Right ventricle myocardium superior (tissue), 1 donor: ENCODE results near the gene FRMD4A. TPM values are rescaled to one million over a fixed set of nuclear protein-coding genes. Genes with fewer than 3 reads are reported as not detected.
A peak's percentile ranks its signal among the peaks of the same experiment; 100 is the strongest.

Source experiments
- ATAC-seq: fragments of 200-7000 bp; cut with Tn5 transposase; one replicate; pipeline ENCODE4 v1.9.1; 2020; ENCODE audit warnings: mild to moderate bottlenecking; ENCODE audit not compliant: poor library complexity
- DNase-seq: peaks from one replicate; pipeline ENCODE4 v3.0.0-alpha.2; 2020
- intact Hi-C: fragments of 100-400 bp; cut with DNase I; formaldehyde crosslinking; loops from one replicate; pipeline ENCODE4 v1.11.2; 2022
- total RNA-seq: library from RNA; stranded (reverse); fragmentation: NEBNext Ultra II Directional; extraction: Animal tissue kit (Norgen Biotek cat#: 25700); gene quantifications from one replicate; pipeline ENCODE4 v1.2.1, GENCODE V29; 2021
- donor health status: DM: no; HTN: yes; CAD: no; lungs with severe emphysema.

The FRMD4A gene
- total RNA-seq, 1 donor from 2014 or later = 33.2 TPM

GRCh38 chr10:13733071-13733470 is 597.7 kb downstream of the FRMD4A start:
- intact Hi-C loops = no loop called here
- ATAC-seq (no peak), DNase-seq (no peak)

DNA sequence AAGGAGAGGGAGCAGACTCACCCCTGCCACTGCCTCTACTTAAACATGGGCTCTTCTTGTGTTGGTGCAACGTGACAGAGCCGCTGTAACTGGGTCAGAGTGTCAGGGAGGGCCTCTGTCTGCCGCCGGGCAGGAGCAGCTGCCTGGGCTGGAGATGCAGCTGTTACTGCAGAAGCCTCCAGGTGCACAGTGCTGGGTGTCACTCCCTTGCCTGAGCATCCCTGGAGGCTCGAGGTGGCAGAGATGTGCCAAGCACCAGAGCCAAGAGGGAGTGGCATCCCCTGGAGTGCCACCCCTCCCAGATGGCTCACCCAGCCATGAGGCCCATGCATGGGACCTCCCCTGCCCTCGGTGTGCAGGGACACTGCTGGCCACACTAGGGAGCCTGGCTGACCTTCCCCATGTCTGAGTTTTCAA is 598.3 kb downstream of the FRMD4A start:
- DNase-seq (no peak), ATAC-seq (no peak)
- intact Hi-C loops = no loop called here

GRCh38 chr10:13731799-13732198 is 598.9 kb downstream of the FRMD4A start:
- no peak for ATAC-seq
- intact Hi-C loops = no loop called here
- DNase-seq = no peak

DNA sequence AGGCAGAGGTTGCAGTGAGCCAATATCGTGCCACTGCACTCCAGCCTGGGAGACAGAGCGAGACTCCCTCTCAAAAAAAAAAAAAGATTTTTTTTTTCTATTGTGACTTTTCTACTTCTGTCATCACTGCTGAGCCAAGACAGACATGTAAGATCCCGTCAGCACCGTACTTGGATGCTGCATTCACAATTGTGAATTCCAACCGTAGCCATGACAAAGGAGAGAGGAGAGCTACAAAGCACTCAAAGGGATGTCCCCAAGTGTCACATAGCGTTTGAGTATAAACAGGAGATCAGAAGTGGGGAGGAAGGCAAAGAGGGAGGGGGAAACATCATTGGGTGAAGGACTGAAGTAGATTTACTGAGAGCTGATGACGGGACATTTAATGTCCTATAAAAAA is 599.8 kb downstream of the FRMD4A start:
- DNase-seq = no peak
- intact Hi-C loops = no loop called here
- peak; percentile 49 for ATAC-seq

DNA sequence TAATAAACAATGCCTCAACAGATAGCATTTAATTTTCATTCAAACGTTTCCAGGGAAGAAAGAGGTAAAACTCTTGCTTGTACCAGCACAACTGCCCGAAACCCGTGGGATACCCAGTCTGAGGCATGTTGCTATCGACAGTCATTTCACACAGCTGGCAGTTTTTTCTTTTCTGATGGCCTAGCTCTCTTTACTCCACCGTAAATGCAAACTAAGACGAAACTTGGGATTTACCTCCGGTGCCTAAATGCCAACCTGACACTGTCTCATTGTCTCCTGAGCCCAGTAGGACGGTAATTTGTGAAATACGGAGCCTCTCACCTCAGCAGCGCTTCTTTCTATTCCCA is 600.4 kb downstream of the FRMD4A start:
- intact Hi-C loops = no loop called here
- no peak for ATAC-seq
- DNase-seq = no peak

GRCh38 chr10:13729586-13730305 is 601.0 kb downstream of the FRMD4A start:
- intact Hi-C loops = no loop called here
- DNase-seq (no peak), ATAC-seq (no peak)

GRCh38 chr10:13728898-13729535 is 601.7 kb downstream of the FRMD4A start:
- ATAC-seq = no peak
- DNase-seq = no peak
- intact Hi-C loops = no loop called here

- DNase-seq (no peak), ATAC-seq (no peak)
- intact Hi-C loops = no loop called here
Observed at GRCh38 chr10:13725594-13725993, 605.1 kb downstream of the FRMD4A start.

- DNase-seq (peak; percentile 65), ATAC-seq (peak; percentile 82)
- intact Hi-C loops = no loop called here
Observed at GRCh38 chr10:13724484-13724883, 606.2 kb downstream of the FRMD4A start.

DNA sequence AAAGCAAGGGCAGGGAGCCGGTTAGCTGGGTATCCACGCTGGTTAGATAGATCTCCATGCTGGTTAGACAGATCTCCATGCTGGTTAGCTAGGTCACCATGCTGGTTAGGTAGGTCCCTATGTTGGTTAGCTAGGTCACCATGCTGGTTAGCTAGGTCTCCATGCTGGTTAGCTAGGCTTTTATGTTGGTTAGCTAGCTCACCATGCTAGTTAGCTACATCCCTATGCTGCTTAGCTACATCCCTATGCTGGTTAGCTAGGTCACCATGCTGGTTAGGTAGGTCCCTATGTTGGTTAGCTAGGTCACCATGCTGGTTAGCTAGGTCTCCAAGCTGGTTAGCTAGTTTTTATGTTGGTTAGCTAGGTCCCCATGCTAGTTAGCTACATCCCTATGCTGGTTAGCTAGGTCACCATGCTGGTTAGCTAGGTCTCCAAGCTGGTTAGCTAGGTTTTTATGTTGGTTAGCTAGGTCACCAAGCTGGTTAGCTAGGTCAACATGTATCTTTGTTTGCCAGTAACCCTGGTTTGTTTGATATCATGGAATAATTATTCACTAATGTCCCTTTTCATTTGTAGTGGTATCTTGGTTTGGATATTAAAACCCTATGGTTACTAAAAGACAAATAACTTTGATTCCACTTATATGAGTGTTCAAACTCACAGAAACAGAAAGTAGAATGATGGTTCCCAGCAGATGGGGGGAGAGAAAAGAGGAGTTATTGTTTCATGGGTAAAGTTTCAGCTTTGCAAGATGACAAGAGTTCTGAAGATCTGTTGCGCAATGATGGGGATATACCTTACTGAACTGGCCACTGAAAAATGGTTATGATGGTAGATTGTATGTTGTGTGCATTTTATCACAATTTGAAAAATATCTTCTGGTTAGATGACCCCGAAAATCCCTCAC is 607.7 kb downstream of the FRMD4A start:
- intact Hi-C loops = no loop called here
- no peak for ATAC-seq
- DNase-seq = no peak

- ATAC-seq (no peak), DNase-seq (no peak)
- intact Hi-C loops = no loop called here
Observed at GRCh38 chr10:13721486-13721885, 609.2 kb downstream of the FRMD4A start.

- ATAC-seq (no peak), DNase-seq (no peak)
- intact Hi-C loops = no loop called here
Observed at GRCh38 chr10:13720699-13721098, 610.0 kb downstream of the FRMD4A start.

DNA sequence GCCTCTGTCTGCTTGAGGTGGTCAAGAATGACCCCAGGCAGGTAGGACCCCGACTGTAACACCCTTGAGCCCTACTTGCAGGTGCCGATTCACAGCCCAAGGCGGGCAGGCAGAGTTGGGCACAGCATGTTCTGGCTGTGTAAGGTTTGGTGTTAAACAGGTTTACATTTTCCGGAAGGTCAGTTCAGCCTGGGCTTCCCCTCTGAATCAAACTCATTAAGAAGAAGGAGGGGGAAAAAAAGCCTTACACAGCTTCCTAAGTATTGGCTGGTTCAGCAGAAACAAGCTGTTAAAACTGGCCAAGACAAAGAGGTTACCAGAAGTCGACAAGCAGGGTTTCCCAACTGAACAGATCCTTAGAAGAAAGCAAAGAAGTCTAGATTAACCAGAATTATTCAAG is 611.3 kb downstream of the FRMD4A start:
- intact Hi-C loops = loop anchor here (10.0 kb wide), 1 partner anchor 55 kb away; no protein-coding TSS in a partner anchor
- ATAC-seq (peak; percentile 24), DNase-seq (no peak)

GRCh38 chr10:13718820-13719219 is 611.9 kb downstream of the FRMD4A start:
- no peak for ATAC-seq
- DNase-seq = no peak
- intact Hi-C loops = loop anchor here (10.0 kb wide), 1 partner anchor 56 kb away; no protein-coding TSS in a partner anchor

DNA sequence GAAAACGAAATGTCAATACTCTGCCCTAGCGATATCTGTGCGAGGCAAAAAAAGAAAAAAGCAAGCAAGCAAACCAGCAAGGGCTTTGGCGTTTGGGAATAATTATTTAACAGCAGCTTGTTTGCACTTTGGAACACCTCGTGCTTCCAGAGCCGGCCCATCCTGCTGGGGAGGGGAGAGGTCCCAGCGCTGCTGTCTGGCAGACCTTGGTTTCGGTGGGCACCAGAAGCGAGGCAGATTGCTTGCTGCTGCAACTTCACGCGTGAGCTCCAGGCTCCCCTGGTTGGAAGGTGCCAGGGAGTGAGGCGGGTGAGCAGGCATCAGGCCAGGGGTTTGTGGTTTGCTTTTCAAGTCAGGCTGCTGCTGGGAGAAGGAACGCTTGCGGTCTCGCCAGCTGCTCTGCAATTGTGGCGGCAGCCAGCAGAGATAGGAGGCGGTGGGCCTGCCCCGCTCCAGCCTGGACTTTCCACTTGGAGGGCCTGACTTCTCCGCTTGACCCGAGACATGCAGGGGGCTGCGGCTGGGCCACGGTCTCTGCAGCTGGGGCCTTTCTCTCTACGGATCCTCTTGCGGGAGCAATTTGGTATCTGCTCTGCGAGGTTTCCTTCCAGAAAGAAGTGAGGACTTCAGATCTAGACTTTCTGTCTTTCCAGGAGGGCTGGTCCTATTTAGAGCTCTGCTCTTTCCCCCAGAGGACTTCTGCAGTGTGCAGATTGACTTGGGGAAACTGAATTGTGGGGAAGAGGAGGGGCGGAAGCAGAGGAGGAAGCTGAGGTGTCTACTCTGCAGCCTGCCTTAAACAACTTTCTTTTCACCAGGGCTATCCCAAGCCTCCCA is 612.6 kb downstream of the FRMD4A start:
- peak; percentile 89 for ATAC-seq
- intact Hi-C loops = loop anchor here (10.0 kb wide), 1 partner anchor 57 kb away; no protein-coding TSS in a partner anchor
- peak; percentile 91 for DNase-seq

DNA sequence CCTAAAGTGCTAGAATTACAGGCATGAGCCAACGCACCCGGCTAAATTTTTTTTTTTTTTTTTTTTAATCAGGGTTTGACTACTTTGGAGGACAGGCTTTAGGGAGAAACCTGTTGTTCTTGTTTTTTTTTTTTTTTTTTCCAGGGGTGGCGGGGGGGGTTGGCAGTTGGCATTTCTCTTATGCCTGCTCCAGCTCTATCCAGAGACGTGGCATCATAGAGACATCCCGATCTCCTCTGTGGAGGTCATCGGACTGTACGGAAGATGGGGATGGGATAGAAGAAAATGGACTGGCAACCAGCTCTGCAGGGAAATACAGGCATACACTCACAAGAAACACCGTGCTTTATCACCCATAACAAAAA is 613.2 kb downstream of the FRMD4A start:
- no peak for DNase-seq
- intact Hi-C loops = loop anchor here (10.0 kb wide), 1 partner anchor 57 kb away; no protein-coding TSS in a partner anchor
- peak; percentile 26 for ATAC-seq

DNA sequence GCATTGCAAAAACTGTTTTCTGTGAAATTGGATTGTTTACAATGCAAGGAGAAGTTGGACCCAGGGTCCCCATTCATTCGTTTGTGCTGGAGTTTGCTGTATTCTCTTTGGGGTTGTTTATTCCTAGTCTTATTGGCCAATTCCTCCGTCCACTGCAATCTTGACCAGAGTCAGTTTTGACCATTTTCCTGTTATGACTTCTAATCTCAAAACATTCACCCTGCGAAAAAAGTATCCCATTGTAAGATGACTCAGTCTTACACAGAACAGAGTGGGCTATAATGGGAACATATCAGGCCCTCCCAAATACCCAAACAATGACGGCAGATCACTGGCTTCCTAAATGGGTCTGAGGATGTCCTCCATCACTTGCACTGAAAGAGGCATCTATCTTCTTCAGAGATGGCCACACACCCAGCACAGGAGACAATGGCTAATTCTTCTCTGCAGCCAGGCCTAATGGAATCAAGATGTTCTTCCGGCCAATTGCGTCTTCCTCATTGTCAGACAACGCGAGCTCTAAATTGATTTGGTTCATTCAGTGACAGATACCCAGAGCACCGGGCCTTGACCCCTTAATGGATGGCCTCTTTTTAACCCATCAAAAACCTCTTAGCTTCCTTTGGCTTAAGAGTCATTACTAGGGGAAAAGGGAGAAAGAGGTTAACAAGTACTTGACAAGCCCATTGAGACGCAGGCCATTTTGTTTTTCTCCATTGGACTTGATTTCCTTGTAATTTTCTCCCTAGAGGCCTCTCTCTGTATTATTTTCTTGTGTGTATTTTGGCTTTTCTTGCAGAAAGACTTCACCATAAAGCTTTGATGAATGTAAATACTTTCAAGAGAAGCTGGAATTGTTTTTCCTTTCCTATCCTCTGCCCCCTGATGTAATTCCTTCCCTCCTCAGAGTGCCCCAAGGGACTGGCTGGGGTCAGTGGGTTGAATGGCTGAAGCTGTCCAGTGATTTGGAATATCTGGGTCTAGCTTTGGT is 614.3 kb downstream of the FRMD4A start:
- peak; percentile 54 for DNase-seq
- intact Hi-C loops = loop anchor here (10.0 kb wide), 1 partner anchor 58 kb away; no protein-coding TSS in a partner anchor
- no peak for ATAC-seq
